Large intestine (tissue), 3 donors: ENCODE results near the gene DDOST. TPM values are rescaled to one million over a fixed set of nuclear protein-coding genes. Genes with fewer than 3 reads are reported as not detected.

ENCODE experiments used
- DNase-seq, 2 donors: peaks; one replicate each; pipeline versions ENCODE4 v3.0.0 to v3.0.0-alpha.2; 2013
- H3K27ac ChIP-seq: one replicate; pipeline ENCODE4 v1.5.1; 2013; ENCODE audit warnings: low read length
- H3K27me3 ChIP-seq: 2 replicates; pipeline ENCODE4 v1.6.1; 2013; ENCODE audit warnings: low read length; ENCODE audit not compliant: control insufficient read depth, insufficient read depth
- H3K36me3 ChIP-seq: 2 replicates; pipeline ENCODE4 v1.6.1; 2013; ENCODE audit warnings: low read length; ENCODE audit not compliant: control insufficient read depth, insufficient read depth
- H3K4me1 ChIP-seq: one replicate; pipeline ENCODE4 v1.6.1; 2013; ENCODE audit warnings: low read length; ENCODE audit not compliant: control insufficient read depth, insufficient read depth
- H3K4me3 ChIP-seq: one replicate; pipeline ENCODE4 v1.5.1; 2013; ENCODE audit warnings: low read length
- H3K9me3 ChIP-seq: one replicate; pipeline ENCODE4 v1.6.1; 2013; ENCODE audit warnings: mild to moderate bottlenecking, low read depth, low read length, moderate library complexity; ENCODE audit not compliant: control insufficient read depth
- WGBS: methylation state at CpG from one replicate; pipeline ENCODE4 v1.1.5; 2013; ENCODE audit warnings: low lambda C conversion rate; ENCODE audit not compliant: insufficient coverage; 5-methylcytosine and 5-hydroxymethylcytosine counted together
- polyA plus RNA-seq: library from polyadenylated mRNA; unstranded; fragments of 120-200 nt; gene quantifications from one replicate; pipeline ENCODE4 v1.2.1, GENCODE V29; 2013

Gene DDOST
- polyA plus RNA-seq, 1 donor, result 201 TPM

DNA sequence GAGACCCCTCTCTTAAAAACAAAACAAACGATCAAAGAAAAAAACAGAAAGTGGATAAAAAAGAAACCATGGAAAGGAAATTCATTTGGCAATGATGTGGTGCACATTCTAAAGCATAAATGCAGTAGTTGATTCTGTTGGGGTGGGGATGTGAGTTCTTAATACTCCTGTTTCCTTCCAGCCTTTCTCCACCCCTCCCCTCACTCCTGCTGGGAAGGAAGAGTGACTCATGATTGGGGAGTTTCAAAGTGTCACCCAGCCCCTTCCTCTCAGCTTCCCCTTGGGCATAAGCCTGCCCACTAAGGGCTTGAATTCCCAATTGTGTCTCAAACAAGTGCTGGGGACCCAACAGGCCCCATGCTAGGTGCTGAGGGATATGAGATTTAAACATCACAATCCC, 34.6 kb downstream of the DDOST start:
- WGBS, result 88% methylated on average over 1 of the region's 1 CpG
- Histone ChIP-seq H3K27ac (no peak overlapping the region), H3K36me3 (no peaks in the 10 kb centered on the region), H3K4me3 (no peak overlapping the region), H3K27me3 (peaks cover 17% of the 10 kb centered on the region), H3K9me3 (no peaks in the 10 kb centered on the region), H3K4me1 (no peaks in the 10 kb centered on the region)
- no peak for DNase-seq

DNA sequence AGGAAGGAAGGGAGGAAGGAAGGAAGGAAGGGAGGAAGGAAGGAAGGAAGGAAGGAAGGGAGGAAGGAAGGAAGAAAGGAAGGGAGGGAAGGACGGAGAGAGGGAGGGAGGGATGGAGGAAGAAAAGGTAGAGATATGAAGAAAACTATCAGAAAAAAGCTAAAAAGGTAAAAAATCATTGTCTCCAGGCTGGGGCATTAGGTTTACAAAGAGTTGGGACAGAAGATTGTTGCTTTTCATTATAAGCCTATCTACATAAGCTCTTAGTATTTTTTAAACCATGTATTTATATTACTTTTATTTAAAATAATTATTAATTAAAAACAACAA, 35.1 kb downstream of the DDOST start:
- DNase-seq, result no peak
- no peaks in the 10 kb centered on the region for H3K4me1 ChIP-seq
- no peak overlapping the region for H3K4me3 ChIP-seq
- no peaks in the 10 kb centered on the region for H3K36me3 ChIP-seq
- H3K27ac ChIP-seq, result no peak overlapping the region
- 64% methylated on average over 1 of the region's 1 CpG for WGBS
- peaks cover 16% of the 10 kb centered on the region for H3K27me3 ChIP-seq
- no peaks in the 10 kb centered on the region for H3K9me3 ChIP-seq

DNA sequence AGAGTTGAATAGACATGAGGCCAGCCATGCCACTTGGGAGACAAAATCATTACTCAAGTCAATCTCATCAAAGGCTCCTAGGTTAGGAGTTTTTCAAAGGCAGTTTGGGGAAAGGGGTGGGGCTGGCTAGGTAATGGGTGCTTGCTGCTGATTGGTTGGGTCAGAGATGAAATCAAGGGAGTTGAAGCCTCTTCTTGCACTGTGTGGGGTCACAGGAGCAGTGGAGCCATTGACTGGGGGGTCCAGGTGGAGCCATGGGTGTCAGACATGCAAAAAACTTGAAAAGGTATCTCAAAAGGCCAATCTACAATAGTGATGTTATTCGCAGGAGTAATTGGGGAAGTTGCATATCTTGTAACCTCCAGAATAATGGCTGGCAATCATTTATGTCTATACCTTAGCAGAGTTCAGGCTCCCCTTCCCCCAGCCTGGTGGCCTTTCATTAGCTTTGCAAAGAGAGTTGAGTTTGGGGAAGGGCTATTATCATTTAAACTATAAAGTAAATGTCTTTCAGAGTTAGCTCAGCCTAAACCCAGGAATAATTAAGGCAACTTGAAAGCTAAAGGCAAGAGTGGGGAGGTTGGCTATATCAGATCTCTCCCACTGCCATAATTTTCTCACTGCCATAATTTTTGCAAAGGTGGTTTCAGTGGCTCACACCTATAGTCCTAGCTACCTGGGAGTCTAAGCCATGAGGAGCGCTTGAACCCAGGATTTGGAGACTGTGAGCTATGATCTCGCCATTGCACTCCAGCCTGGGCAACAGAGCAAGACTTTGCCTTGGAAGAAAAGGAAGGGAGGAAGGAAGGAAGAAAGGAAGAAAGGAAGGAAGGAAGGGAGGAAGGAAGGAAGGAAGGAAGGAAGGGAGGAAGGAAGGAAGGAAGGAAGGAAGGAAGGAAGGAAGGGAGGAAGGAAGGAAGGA, 35.7 kb downstream of the DDOST start:
- Histone ChIP-seq H3K36me3 (no peaks in the 10 kb centered on the region), H3K4me1 (no peaks in the 10 kb centered on the region), H3K4me3 (no peak overlapping the region), H3K27ac (no peak overlapping the region), H3K27me3 (peaks cover 14% of the 10 kb centered on the region), H3K9me3 (no peaks in the 10 kb centered on the region)
- WGBS, result 20% methylated on average over 1 of the region's 3 CpGs
- DNase-seq, result no peak

DNA sequence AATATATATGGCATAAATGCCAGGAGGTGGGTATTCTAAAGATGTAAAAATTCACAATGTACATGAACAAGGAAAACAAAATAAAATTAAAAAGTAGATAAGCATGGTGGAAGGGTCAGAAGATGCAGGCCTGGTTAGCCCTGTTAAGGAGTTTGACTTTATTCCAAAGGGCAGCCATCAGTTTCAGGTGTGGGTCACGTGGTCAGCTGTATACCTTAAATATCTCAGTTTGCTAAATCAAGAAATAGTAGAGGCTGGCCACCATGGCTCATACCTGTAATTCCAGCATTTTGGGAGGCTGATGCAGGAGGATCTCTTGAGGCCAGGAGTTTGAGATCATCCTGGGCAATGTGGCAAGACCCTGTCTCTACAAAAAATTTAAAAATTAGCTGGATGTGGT, 36.5 kb downstream of the DDOST start:
- H3K4me3 ChIP-seq, result no peak overlapping the region
- no peaks in the 10 kb centered on the region for H3K36me3 ChIP-seq
- no peak for DNase-seq
- peaks cover 14% of the 10 kb centered on the region for H3K27me3 ChIP-seq
- no peaks in the 10 kb centered on the region for H3K9me3 ChIP-seq
- WGBS, result no CpG with 5 or more reads among the region's 1 CpG
- no peak overlapping the region for H3K27ac ChIP-seq
- H3K4me1 ChIP-seq, result no peaks in the 10 kb centered on the region

DNA sequence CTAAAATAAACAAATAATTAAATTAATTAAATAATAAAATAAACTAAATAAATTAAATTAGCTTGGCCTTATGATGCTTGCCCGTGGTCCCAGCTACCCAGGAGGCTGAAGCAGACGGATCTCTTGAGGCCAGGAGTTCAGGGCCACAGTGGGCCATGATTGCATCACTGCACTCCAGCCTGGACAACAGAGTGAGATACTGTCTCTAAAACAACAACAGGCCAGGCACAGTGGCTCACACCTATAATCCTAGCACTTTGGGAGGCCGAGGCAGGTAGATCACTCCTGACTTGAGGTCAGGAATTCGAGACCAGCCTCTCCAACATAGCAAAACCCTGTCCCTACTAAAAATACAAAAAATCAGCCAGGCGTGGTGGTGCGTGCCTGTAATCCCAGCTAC, 40.2 kb downstream of the DDOST start:
- Histone ChIP-seq H3K36me3 (no peaks in the 10 kb centered on the region), H3K27ac (no peak overlapping the region), H3K4me1 (peaks cover 3% of the 10 kb centered on the region), H3K4me3 (no peak overlapping the region), H3K27me3 (peaks cover 5% of the 10 kb centered on the region), H3K9me3 (no peaks in the 10 kb centered on the region)
- no CpG with 5 or more reads among the region's 6 CpGs for WGBS
- no peak for DNase-seq

DNA sequence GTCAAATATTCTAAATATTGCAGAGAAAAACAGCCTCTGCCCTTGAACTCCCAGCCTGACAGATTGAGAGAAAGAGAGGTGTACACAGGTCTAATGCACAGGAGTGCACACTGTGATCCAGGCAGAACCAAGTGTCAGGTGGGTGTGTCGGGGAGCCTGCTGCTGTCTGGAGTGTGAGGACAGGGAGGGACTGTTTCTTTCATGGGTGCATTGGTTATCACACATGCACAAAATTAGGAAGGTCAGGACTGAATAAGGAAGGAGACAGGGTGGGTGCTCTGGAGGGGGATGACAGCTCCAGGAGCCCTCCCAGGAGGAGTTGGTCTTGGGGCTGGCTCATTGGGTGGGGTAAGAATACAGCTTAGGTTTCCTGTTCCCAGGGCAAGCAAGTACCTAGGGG, 41.2 kb downstream of the DDOST start:
- WGBS, result no CpG with 5 or more reads among the region's 1 CpG
- DNase-seq, result no peak
- Histone ChIP-seq H3K4me1 (peaks cover 3% of the 10 kb centered on the region), H3K27ac (no peak overlapping the region), H3K4me3 (no peak overlapping the region), H3K27me3 (no peaks in the 10 kb centered on the region), H3K9me3 (no peaks in the 10 kb centered on the region), H3K36me3 (no peaks in the 10 kb centered on the region)

DNA sequence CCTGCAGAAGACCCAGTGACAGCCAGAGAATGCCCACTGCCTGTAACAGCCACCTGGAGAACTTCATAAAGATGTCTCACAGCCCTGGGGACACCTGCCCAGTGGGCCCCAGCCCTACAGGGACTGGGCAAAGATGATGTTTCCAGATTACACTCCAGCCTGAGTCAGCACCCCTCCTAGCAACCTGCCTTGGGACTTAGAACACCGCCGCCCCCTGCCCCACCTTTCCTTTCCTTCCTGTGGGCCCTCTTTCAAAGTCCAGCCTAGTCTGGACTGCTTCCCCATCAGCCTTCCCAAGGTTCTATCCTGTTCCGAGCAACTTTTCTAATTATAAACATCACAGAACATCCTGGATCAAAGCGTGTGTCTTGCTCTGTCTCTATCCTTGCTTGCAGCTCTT, 42.6 kb downstream of the DDOST start:
- no peak overlapping the region for H3K27ac ChIP-seq
- H3K4me3 ChIP-seq, result no peak overlapping the region
- no CpG with 5 or more reads among the region's 4 CpGs for WGBS
- no peaks in the 10 kb centered on the region for H3K9me3 ChIP-seq
- H3K4me1 ChIP-seq, result peaks cover 9% of the 10 kb centered on the region
- H3K27me3 ChIP-seq, result no peaks in the 10 kb centered on the region
- peak; percentile 17 to 19 for DNase-seq
- H3K36me3 ChIP-seq, result no peaks in the 10 kb centered on the region

DNA sequence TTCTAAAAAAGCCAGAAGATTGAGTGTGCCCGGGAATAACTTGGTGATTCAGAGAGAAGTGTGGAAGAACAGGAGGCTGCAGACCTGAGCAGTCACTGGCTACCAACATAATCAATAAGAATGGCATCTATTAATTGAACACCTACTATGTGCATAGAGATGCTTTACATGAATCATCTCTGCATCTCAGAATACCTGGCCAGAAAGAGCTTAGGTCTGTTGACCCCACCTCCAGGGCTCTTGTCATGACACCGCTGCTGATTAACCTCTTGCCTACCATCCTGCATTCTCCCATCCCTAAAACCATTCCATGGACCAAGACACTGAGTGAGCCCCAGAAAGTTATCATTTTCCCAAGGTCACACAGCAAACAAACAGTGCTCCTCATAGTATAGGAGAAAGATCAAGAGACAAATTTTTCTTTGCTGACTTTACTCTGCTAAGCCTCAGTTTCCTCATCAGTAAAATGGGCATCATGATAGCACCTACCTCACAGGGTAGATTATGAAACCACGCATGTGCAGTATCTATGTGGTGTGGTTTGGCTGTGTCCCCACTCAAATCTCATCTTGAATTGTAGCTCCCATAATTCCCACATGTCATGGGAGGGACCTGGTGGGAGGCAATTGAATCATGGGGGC, 44.2 kb downstream of the DDOST start:
- H3K27ac ChIP-seq, result no peak overlapping the region
- no peaks in the 10 kb centered on the region for H3K36me3 ChIP-seq
- no peaks in the 10 kb centered on the region for H3K27me3 ChIP-seq
- peaks cover 16% of the 10 kb centered on the region for H3K4me1 ChIP-seq
- no CpG with 5 or more reads among the region's 3 CpGs for WGBS
- no peaks in the 10 kb centered on the region for H3K9me3 ChIP-seq
- no peak for DNase-seq
- no peak overlapping the region for H3K4me3 ChIP-seq

DNA sequence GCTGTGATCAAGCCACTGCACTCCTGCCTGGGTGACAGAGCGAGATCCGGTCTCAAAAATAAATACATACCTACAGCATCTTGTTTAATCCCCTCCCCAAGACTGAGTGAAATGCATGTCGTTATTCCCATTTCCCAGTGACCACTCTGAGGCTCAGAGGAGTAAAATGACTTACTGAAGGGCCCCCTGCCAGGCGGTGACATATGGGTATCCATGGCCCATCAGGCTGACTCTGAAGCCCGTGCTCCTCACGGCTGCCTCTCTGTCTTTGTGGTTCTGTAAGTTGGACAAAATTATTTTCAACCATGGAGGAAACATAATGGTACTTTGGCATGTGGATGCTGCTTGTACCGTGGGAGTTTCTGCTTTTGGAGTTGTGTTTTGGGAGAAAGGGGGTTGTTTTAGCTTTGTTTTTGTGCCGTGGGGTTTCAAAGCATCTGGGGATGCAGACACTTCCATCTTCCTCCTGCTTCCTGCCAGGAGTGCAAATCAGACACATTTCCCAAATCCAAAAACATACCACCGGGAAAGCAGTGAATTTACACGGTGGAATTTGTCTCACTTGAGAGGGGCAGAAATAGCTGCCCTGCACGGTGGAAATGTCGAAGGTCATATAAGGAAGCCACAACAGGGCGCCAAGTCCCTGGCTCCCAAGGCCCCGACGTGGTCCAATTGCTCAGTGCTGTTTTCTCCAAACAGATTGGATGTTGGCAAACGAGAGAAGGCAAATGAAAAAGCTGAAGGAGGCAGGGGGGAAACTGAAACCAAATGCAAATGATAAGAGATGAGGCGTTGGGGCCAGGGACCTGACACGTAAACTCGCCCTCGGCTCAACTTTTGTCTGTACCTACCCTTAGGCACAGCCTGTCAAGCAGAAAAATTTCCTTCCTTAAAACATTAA, 45.0 kb downstream of the DDOST start:
- H3K4me1 ChIP-seq, result peaks cover 16% of the 10 kb centered on the region
- peak in 1 of 2 donors; percentile 16 for DNase-seq
- H3K27ac ChIP-seq, result no peak overlapping the region
- WGBS, result 7% methylated on average over 3 of the region's 20 CpGs
- no peaks in the 10 kb centered on the region for H3K9me3 ChIP-seq
- no peaks in the 10 kb centered on the region for H3K27me3 ChIP-seq
- no peaks in the 10 kb centered on the region for H3K36me3 ChIP-seq
- H3K4me3 ChIP-seq, result no peak overlapping the region

DNA sequence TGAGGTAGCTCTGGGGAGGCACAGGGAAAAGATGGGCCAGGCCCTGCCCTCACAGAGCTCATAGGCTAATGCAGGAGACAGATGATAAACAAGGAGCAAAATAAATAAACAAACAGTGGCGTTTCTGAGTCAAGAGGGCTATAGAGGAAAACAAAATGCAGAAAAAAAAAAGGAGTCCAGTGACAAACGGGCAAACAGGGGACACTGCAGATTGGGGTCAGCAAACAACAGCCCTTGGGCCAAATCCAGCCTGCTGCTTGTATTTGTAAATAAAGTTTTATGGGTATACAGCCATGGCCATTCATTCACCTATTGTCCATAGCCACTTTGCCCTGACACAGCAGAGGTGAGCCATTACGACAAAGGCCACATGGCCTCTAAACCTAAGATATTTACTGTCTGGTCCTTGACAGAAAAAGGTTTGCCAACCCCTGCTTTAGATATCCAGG, 47.0 kb downstream of the DDOST start:
- no peak for DNase-seq
- H3K4me1 ChIP-seq, result peaks cover 16% of the 10 kb centered on the region
- no peaks in the 10 kb centered on the region for H3K36me3 ChIP-seq
- no peak overlapping the region for H3K4me3 ChIP-seq
- WGBS, result 63% methylated on average over 3 of the region's 3 CpGs
- no peaks in the 10 kb centered on the region for H3K9me3 ChIP-seq
- H3K27me3 ChIP-seq, result no peaks in the 10 kb centered on the region
- H3K27ac ChIP-seq, result peak overlapping the region; percentile 79
